Heart left ventricle (tissue), 13 donors: Measurements from ENCODE around the gene ZSWIM4.

Source experiments
- POLR2A ChIP-seq, 2 donors: fragments of 450-650 bp; IDR thresholded peaks; one replicate each; pipeline ENCODE4 v1.6.1; 2017; ENCODE audit warnings: antibody characterized with exemption in 2 of 2, mild to moderate bottlenecking in 2 of 2, moderate library complexity in 2 of 2
- TF ChIP-seq, protein P1 (sequence below), 12 donors: fragments of 200-600 bp; sonication (generic) in 4 of 12; IDR thresholded peaks; one replicate each; pipeline versions ENCODE4 v1.5.0 to v1.8.0; 2018 to 2022; ENCODE audit warnings: antibody characterized with exemption in 12 of 12, mild to moderate bottlenecking in 5 of 12
- donor health status: ischemic (EF 13 %, LVEDD 7.1; RV severe dilation, severe dysfunction).
- donor health status: DM: no; HTN: yes; CAD: no.
- donor health status: DM: no; HTN: no; CAD: no.
- donor health status: ischemic (EF 25% LVEDD 6.9; RV normal size, moderate dysfunction).
- donor health status: ischemic (EF 25% LVEDD 5.7; RV mildly dilated, moderate dysfunction).
- donor health status: ischemic (EF 35%, LVEDD 5.7; RV mildly dilated, moderate dysfunction).
- donor health status: nonischemic (EF 11% LVEDD 7.7; RV severe dilation, severe dysfunction).
- donor health status: DM: yes; HTN: yes; CAD: no.
- donor health status: PGD.
- donor health status: ischemic (EF 29% LVEDD 5.4; RV normal size, mild dysfunction).
- donor health status: nonischemic (EF 23%, LVEDD 6.1; RV moderate dilation, normal function).

DNA sequence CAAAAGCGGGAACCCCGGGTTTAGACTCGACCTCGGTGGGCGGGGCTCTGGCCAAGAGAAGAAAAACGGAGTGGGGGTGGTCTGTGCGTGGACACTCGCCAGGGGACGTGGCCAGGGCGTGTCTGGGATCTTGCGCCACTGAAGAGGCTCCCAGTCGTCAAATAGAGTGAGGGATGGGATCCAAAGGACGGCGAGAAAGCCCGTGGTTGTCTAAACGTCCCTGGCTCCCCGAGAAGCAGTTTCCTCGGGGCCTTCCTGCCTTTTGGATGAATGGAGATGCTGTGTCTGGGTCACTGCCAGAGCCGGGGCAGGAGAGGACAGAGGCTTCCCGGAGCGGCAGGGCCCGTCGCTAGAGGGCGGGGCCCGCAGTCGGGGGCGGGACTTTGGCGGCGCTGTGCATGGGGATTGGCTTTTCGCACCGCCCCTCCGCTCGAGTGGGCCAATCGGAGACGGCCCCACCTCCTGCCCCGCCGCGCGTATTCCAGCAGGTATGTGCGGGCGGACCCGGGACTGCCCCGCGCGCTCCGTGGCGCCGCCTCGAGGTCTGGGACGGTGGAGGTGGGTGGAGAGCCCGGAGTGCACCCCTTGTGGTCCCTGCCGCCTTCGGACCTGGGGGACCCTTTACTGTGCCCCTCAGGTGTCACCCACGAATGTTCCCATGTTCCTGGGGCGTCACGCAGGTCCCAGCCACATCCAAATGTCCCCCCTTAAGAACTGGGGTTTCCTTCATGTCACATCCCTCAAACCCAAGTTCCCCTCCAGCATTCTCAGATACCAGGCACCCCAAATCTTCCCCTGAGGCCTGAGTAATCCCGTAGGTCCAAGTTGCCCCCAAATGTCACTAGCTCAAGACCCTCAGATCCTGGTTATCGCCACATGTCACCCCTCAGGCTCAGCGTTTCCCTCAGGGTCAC lies 38.3 kb downstream of the ZSWIM4 start:
- TF ChIP-seq, protein P1, sequence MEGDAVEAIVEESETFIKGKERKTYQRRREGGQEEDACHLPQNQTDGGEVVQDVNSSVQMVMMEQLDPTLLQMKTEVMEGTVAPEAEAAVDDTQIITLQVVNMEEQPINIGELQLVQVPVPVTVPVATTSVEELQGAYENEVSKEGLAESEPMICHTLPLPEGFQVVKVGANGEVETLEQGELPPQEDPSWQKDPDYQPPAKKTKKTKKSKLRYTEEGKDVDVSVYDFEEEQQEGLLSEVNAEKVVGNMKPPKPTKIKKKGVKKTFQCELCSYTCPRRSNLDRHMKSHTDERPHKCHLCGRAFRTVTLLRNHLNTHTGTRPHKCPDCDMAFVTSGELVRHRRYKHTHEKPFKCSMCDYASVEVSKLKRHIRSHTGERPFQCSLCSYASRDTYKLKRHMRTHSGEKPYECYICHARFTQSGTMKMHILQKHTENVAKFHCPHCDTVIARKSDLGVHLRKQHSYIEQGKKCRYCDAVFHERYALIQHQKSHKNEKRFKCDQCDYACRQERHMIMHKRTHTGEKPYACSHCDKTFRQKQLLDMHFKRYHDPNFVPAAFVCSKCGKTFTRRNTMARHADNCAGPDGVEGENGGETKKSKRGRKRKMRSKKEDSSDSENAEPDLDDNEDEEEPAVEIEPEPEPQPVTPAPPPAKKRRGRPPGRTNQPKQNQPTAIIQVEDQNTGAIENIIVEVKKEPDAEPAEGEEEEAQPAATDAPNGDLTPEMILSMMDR (IDR thresholded peaks at IDR 0.05) = peak in 11 of 12 donors; percentile 9 to 57 (median 44)
- peak in 1 of 2 donors; percentile 63 for TF ChIP-seq POLR2A (IDR thresholded peaks at IDR 0.05)
